ENCODE data around the gene SEMA3F. TPM values are rescaled to one million over a fixed set of nuclear protein-coding genes. Genes with fewer than 3 reads are reported as not detected.

Gene SEMA3F
- total RNA-seq, 3 donors from 2014 or later = 0.19 to 0.24 (median 0.23) TPM

DNA sequence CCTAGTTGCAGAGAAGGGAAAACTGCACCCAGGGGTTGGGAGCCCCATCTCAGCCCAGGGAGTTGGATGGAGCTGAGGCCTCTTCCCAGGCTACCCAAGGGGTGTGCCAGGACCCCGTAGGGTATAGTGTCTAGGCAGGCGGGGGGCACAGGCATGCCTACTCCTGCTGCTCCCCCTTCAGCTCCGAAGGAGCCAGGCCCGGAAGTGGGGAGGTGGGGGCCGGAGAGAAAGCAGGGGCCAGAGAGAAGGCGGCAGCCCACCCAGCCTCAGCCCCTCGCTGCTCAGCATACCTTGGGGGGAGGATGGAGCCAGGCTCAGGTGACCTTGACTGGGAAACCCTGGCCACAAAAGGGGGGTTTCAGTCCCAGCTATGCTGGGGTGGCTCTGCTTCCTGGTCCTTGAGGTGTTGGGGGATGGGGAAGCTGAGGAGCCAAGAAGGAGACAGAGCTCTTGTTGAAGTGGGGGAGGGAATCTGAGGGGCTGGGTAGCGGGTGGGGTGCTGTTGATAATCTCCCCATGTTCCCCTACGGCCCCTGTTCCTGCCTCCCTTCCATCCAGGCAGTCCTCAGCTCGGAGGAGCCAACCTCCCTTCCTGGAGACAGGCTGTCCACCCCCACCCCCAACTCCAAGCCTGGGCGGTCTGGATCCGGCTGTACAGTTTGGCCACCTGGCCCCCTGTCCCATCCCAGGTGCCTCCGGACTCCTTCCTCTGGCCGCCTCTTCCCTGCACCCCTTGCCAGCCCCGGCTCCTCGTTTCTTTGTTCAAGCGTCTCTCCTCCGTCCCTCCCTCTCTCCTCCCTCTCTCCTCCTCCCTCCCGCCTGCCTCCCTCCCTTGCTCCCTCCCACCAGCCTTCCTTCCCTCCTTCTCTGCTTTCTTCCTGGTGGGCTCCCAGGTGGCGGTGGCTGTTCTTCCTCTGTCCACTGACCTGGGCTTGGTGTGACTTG lies 1.7 kb downstream of the SEMA3F start:
- Mint-ChIP-seq H3K4me3 (no peak overlapping the region), H3K4me1 (ENCODE audit: low read depth) (peaks cover 8% of the 10 kb centered on the region), H3K27me3 (ENCODE audit: low read depth) (peaks cover 32% of the 10 kb centered on the region), H3K9me3 (no peaks in the 10 kb centered on the region), H3K36me3 (ENCODE audit: insufficient read depth) (no peaks in the 10 kb centered on the region)
- no peak for ATAC-seq
- DNase-seq = no peak

DNA sequence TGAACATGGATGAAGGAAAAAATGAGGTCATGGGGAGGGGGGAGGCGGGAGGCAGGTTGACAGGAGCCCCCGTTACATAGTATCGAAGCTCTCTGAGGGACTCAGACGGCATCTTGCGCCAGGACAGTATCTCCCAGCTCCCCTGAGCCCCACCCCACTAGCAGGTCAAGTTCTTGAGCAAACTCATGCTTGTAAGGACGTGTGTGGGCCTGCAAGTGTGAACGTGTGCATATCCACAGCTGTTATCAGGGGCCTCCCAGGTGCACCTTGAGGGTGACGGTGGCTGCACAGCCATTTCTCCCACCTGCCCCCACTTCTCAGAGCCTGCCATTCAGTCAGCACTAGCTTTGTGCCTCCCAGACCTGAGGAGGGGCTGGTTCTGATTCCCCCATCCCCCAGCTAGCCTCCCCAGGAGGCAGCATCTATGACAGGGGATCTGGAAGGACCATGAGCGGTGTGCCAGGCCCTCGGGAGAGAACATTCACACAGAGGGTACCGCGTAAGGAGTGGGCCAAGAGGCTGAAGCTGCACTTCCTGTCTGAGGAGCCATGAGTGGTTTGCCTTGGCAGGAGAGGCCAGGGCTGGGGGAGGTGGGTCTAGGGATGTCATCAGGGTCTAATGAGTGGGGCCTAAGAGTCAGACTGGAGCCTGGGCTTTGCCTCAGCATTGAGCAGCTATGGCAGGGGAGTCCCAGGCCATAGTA lies 2.9 kb downstream of the SEMA3F start:
- peaks cover 8% of the 10 kb centered on the region for H3K4me1 Mint-ChIP-seq (ENCODE audit: low read depth)
- H3K4me3 Mint-ChIP-seq = no peak overlapping the region
- H3K9me3 Mint-ChIP-seq = no peaks in the 10 kb centered on the region
- no peak for DNase-seq
- peaks cover 32% of the 10 kb centered on the region for H3K27me3 Mint-ChIP-seq (ENCODE audit: low read depth)
- no peaks in the 10 kb centered on the region for H3K36me3 Mint-ChIP-seq (ENCODE audit: insufficient read depth)
- no peak for ATAC-seq

DNA sequence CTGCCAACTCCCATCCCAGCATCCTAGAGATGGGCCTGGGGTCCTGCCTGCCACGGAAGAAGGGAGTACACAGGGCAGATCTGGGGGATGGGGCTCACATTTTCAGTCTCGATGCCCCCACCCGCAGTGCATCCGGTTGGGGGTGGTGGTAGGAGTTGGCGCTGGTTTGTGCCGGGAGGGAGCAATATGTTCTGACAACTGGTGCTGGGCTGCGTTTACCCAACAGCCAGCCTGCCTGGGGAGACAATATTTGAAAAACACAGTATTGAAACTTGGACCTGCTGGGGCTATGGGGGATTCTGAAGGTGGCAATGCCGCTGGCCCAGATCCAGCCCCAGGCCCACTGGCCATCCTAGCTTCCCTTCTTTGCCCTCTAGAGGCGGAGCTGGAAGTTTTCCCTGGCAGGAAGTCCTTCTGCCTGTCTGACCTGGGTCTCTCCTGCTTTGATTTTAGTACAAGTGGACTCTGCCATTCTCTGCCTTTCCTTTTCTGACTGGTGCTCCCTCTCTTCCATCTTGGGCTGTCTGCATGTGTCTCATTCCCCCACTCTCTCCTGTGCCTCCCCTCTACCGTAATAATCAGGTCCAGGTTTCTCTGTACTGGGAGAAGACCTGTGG lies 3.5 kb downstream of the SEMA3F start:
- ATAC-seq (no peak), DNase-seq (no peak)
- Mint-ChIP-seq H3K9me3 (no peaks in the 10 kb centered on the region), H3K27me3 (ENCODE audit: low read depth) (peaks cover 27% of the 10 kb centered on the region), H3K36me3 (ENCODE audit: insufficient read depth) (no peaks in the 10 kb centered on the region), H3K4me1 (ENCODE audit: low read depth) (peaks cover 8% of the 10 kb centered on the region), H3K4me3 (no peak overlapping the region)

DNA sequence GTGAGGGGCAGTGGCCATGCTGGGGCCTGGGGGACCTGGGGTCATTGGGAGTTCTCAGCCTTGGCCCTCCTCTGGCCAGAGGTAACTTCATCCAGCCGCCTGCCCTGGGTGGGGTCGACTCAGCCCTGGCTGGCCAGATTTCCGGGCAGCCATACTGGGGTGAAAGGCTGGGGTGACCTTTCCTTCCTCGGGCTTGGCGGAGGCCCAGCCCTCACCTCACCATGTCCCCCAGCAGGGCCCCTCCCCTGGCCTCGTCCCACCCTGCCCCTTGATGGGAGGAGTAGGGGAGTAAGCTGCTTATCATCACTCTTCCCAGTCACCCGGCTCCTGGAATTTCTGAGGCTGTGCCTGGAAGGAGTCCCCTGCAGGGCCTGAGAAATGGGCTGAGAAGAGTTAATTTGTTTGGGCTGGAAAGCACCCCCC lies 5.4 kb downstream of the SEMA3F start:
- DNase-seq (no peak), ATAC-seq (no peak)
- no peaks in the 10 kb centered on the region for H3K9me3 Mint-ChIP-seq
- peaks cover 20% of the 10 kb centered on the region for H3K27me3 Mint-ChIP-seq (ENCODE audit: low read depth)
- H3K36me3 Mint-ChIP-seq (ENCODE audit: insufficient read depth) = no peaks in the 10 kb centered on the region
- no peak overlapping the region for H3K4me3 Mint-ChIP-seq
- peaks cover 5% of the 10 kb centered on the region for H3K4me1 Mint-ChIP-seq (ENCODE audit: low read depth)

DNA sequence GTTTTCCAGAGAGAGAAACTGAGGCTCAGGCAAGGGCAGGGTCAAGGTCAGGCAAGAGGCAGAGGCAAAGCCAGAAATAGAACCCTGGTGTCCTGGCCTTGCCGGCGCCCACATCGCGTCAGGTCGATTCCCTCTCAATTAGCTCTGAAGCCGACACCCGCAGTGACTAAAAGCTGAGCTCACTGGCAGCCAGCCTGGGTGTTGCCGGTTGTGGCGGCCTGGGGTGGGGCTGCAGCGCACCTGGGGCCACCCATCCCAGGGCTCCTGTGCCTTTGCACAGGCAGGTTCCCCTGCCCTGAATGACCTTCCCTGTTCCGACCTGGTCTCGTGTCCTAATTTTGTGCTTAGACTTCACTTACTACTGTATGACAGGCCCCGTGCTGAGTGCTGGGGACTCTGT lies 6.2 kb downstream of the SEMA3F start:
- Mint-ChIP-seq H3K9me3 (no peaks in the 10 kb centered on the region), H3K27me3 (ENCODE audit: low read depth) (peaks cover 13% of the 10 kb centered on the region), H3K36me3 (ENCODE audit: insufficient read depth) (no peaks in the 10 kb centered on the region), H3K4me3 (no peak overlapping the region), H3K4me1 (ENCODE audit: low read depth) (no peaks in the 10 kb centered on the region)
- DNase-seq = no peak
- ATAC-seq = no peak

DNA sequence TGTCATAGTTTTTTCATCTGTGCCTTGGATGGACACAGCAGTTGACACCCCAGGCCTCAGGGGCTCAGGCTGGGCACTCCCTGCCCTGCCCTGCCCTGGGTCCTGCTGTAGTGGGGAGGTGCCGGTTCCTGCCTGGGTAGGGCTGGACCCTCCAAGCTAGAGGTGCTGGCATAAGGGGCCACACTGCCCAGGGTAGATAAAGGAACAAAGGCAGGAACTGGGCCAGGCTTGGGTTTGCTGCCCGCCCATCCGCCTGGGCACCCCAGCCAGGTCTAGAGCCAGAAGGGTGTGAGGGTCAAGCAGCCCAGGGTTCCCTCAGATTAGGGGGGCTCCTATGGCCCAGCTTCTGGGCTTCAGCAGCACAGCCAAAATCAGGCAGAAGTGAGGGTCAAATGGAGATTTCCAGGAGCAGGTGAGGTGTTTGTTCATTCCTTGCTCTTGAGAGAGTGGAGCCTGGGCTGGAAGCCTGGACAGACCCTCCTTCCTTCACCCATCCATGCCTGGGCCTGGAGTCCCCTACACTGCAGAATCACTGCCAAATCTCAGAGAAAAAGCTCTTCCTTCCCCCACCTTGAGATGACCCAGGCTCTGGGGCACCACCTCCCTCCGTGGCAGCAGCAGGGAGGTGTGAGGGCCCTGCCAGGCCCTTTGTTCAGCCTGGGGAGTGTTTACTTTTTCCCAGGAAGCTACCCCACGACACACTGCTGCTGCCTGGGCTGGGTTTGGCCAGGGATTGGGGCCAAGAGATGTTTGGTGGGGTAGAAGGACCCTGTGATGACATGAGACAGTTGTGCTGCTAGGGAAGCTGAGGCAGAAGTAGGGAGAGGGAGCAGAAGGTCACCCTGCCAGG lies 7.1 kb downstream of the SEMA3F start:
- H3K4me1 Mint-ChIP-seq (ENCODE audit: low read depth) = no peaks in the 10 kb centered on the region

DNA sequence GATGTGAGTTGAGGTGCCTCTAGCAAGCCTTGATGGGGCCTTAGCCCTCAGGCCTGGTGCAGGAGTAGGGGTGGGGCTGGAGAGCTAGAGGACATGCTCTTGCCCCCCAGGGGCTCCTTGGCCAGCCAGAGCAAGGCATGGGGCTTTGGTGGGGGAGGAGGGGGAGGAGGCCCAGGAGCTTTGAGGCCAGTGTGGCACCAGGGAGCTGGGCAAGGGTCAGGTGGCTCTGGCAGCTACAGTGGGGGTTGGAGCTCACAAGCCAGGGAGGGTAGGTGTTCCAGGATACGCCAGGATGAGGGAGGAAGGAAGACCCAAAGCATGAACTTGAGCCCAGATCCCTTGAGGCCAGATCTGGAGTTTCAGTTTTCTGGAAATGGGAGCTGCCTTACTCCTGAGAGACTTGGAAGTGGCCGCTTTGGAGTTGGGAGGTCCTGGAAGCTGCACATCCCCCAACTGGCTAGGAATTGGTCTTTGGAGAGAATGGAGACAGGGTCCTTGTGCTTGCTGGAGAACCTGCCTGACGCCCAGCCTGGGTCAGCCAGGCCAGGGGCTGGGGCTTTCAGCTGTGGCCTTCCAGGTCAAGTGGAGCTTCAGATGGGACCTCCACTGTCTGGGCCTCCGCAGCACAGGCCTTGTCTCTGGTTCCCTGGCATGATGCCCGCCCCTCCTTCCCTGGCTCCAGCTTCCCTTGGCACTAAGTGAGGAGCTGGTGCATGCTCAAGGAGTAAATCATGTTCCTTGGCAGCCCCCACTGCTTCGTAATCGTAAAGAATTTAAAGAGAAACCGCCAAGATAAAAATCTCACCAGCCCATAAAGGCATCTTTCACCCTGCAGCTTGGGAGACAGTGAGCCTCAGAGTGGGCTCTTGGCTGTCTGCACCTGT lies 8.7 kb downstream of the SEMA3F start:
- H3K9me3 Mint-ChIP-seq = no peaks in the 10 kb centered on the region
- DNase-seq (no peak), ATAC-seq (no peak)
- H3K36me3 Mint-ChIP-seq (ENCODE audit: insufficient read depth) = no peaks in the 10 kb centered on the region
- peaks cover 2% of the 10 kb centered on the region for H3K27me3 Mint-ChIP-seq (ENCODE audit: low read depth)
- no peaks in the 10 kb centered on the region for H3K4me1 Mint-ChIP-seq (ENCODE audit: low read depth)
- no peak overlapping the region for H3K4me3 Mint-ChIP-seq

More for the DNA sequence above, 7.1 kb downstream of the SEMA3F start:
- ATAC-seq (no peak), DNase-seq (no peak)
- Mint-ChIP-seq H3K27me3 (ENCODE audit: low read depth) (peaks cover 10% of the 10 kb centered on the region), H3K9me3 (no peaks in the 10 kb centered on the region), H3K4me3 (no peak overlapping the region), H3K36me3 (ENCODE audit: insufficient read depth) (no peaks in the 10 kb centered on the region)

DNA sequence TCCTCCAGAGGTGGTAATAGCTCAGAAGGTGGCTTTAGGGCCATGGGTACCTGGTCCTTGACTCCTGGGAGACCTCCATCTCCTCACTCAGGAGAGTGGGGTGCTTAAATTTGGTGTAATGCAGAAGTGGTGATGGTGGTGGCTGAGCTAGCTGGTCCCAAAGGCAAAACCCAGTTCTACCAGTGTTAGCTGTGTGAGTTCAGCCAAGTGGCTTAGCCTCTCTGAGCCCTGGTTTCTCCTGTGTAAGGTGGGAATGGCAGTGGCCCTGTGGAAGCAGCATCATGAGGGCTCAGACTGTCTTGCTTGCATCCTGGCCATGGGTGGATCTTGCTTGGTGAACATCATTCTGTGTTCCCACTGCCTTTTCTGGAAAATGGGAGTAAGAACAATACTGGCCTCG lies 9.4 kb downstream of the SEMA3F start:
- DNase-seq (no peak), ATAC-seq (peak in 1 of 2 donors; percentile 21)
- Mint-ChIP-seq H3K4me1 (ENCODE audit: low read depth) (no peaks in the 10 kb centered on the region), H3K36me3 (ENCODE audit: insufficient read depth) (no peaks in the 10 kb centered on the region), H3K27me3 (ENCODE audit: low read depth) (peaks cover 2% of the 10 kb centered on the region), H3K9me3 (no peaks in the 10 kb centered on the region), H3K4me3 (no peak overlapping the region)

DNA sequence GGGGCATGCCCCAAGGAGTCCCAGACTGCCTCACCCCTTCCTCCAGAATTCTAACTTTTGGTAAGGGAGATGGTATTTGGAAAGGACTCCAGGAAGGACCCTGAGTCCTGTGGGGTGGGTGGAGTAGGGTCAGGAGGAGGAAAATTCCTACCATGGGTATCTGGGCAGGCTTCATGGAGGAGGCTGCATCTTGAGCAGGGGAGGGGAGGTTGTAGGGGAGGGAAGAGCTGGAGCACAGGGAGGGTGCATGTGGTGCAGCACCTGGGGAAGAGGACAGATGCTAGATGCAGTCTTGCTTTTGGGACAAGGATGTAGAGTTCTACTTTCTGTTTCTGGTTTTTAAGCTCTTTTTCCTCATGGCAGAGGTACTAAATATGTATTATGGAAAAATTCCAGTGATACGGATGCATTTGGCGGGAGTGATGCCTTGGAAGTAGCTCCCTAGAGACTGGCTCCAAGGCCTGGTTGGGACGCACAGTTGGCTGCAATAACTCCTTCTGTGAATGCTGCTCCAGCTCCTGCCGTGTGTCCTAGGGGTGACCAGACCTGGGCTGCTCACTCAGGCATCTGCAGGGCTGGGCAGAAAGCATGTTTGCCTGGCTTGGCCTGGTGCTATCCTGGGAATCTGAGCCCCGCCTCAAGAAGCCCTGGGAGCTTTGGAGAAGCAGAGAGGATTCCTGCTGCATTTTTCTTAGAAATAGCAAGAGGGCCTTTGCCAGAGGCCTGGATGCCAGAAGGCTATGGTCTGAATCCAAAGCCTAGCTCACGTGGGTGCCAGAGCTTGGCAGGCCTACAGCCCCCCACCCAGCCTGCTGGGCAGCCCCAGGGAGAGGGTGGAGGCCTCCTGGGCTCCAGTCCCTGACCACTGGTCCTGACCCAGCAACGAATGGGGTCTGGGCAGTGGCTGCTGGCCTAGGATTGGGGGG lies 10.1 kb downstream of the SEMA3F start:
- Mint-ChIP-seq H3K4me1 (ENCODE audit: low read depth) (no peaks in the 10 kb centered on the region), H3K4me3 (no peak overlapping the region), H3K9me3 (no peaks in the 10 kb centered on the region), H3K27me3 (ENCODE audit: low read depth) (peaks cover 2% of the 10 kb centered on the region), H3K36me3 (ENCODE audit: insufficient read depth) (no peaks in the 10 kb centered on the region)
- DNase-seq (no peak), ATAC-seq (no peak)

DNA sequence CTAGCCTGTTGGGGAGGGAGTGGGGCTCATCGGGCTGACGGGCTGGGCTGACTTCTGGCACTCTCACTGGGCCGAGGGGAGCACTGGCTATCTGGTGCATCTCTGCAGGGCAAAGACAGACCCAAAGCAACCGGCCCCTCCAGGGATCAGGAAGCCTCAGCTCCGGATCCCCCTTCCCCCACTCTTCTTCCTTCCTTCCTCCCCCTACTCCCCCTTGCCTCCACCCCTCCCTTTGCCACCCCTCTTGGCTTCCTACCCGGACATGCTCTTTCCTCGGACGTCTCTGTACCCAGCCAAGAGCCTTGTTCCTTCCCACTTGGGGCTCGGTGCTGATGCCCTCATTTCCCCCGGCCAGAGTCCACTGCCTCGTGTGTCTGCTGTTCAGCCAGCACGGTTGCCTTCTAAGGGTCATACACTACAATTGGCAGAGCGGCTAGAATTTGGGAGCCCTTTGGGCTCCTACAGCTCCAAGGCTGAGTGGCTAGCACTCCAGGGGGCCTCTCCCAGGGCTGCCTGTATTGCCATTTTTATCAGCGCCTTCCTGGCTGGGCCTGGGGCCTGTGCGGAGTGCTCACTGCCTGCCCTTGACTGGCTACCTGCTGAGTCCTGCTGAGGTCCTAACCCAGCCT lies 10.9 kb downstream of the SEMA3F start:
- Mint-ChIP-seq H3K27me3 (ENCODE audit: low read depth) (peaks cover 2% of the 10 kb centered on the region), H3K4me3 (no peak overlapping the region), H3K4me1 (ENCODE audit: low read depth) (no peaks in the 10 kb centered on the region), H3K36me3 (ENCODE audit: insufficient read depth) (no peaks in the 10 kb centered on the region), H3K9me3 (no peaks in the 10 kb centered on the region)
- ATAC-seq = no peak
- DNase-seq = no peak

DNA sequence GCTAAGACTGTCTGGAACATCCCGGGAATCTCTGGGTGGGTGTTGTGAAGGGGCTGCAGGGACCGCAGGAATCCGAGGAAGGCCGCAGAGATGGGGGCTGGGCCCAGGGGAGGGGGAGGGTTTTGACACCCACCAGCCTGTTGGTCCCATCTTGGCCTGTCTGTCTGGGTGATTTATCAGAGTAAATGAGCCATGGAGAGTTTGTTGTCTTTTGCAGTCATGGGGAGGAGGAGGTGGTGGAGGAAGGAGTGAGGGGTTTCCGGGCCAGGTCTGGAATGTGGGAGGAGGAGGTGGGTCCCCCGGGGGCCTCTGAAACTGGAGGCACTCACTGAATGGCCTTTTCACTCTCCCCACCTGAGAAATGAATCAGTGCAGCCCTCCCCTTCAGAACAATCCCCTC lies 11.5 kb downstream of the SEMA3F start:
- no peaks in the 10 kb centered on the region for H3K9me3 Mint-ChIP-seq
- no peaks in the 10 kb centered on the region for H3K4me1 Mint-ChIP-seq (ENCODE audit: low read depth)
- no peak overlapping the region for H3K4me3 Mint-ChIP-seq
- H3K27me3 Mint-ChIP-seq (ENCODE audit: low read depth) = peaks cover 2% of the 10 kb centered on the region
- ATAC-seq (no peak), DNase-seq (no peak)
- H3K36me3 Mint-ChIP-seq (ENCODE audit: insufficient read depth) = no peaks in the 10 kb centered on the region
